DOHH2 (cell line): ENCODE results near the gene SLC34A3.

ENCODE experiments used
- H3F3A ChIP-seq: fragments of 200-600 bp; sonication (generic), shearing (Covaris generic); 2 replicates; pipeline ENCODE4 v1.6.0; 2016; ENCODE audit warnings: antibody characterized with exemption, mild to moderate bottlenecking; ENCODE audit not compliant: control insufficient read depth, insufficient read depth
- H3K27ac ChIP-seq: fragments of 200-600 bp; sonication (generic); 2 replicates; pipeline ENCODE4 v1.5.1; 2014; ENCODE audit warnings: low read depth, mild to moderate bottlenecking, low read length, moderate library complexity
- H3K27me3 ChIP-seq: fragments of 200-600 bp; sonication (generic); 2 replicates; pipeline ENCODE4 v1.6.1; 2014; ENCODE audit warnings: mild to moderate bottlenecking, low read length, mixed read lengths; ENCODE audit not compliant: control insufficient read depth
- H3K36me3 ChIP-seq: fragments of 200-600 bp; sonication (generic); 2 replicates; pipeline ENCODE4 v1.6.1; 2014; ENCODE audit warnings: mild to moderate bottlenecking, low read length, moderate library complexity, mixed read lengths; ENCODE audit not compliant: control insufficient read depth
- H3K4me1 ChIP-seq: fragments of 200-600 bp; sonication (generic); 2 replicates; pipeline ENCODE4 v1.6.1; 2014; ENCODE audit warnings: mild to moderate bottlenecking, low read length, mixed read lengths; ENCODE audit not compliant: control insufficient read depth
- H3K4me2 ChIP-seq: fragments of 200-600 bp; sonication (generic); 2 replicates; pipeline ENCODE4 v1.6.0; 2014; ENCODE audit warnings: mild to moderate bottlenecking, low read length, moderate library complexity
- H3K4me3 ChIP-seq: fragments of 200-600 bp; sonication (generic); 2 replicates; pipeline ENCODE4 v1.5.1; 2014; ENCODE audit warnings: mild to moderate bottlenecking, low read length, mixed read lengths
- H3K79me2 ChIP-seq: fragments of 200-600 bp; sonication (generic); 2 replicates; pipeline ENCODE4 v1.6.1; 2014; ENCODE audit warnings: mild to moderate bottlenecking, low read length, mixed read lengths; ENCODE audit not compliant: control insufficient read depth
- H3K9me2 ChIP-seq: fragments of 200-600 bp; sonication (generic); replicated peaks from 2 replicates; pipeline ENCODE4 v1.6.1; 2014; ENCODE audit warnings: mild to moderate bottlenecking, low read length, mixed read lengths; ENCODE audit not compliant: control insufficient read depth
- H3K9me3 ChIP-seq: fragments of 200-600 bp; sonication (generic); 2 replicates; pipeline ENCODE4 v1.6.1; 2014; ENCODE audit warnings: antibody characterized with exemption, low read length, mixed read lengths; ENCODE audit not compliant: control insufficient read depth, insufficient read depth
- H4K20me1 ChIP-seq: fragments of 200-600 bp; sonication (generic); 2 replicates; pipeline ENCODE4 v1.6.0; 2014; ENCODE audit warnings: low read depth, mild to moderate bottlenecking, antibody characterized with exemption, low read length, moderate library complexity; ENCODE audit not compliant: control insufficient read depth, insufficient read depth
- CTCF ChIP-seq: fragments of 200-600 bp; sonication (generic); IDR thresholded peaks from one replicate; pipeline ENCODE4 v1.5.1; 2014; ENCODE audit warnings: antibody characterized with exemption, mild to moderate bottlenecking, low read depth, low read length; ENCODE audit not compliant: poor library complexity, severe bottlenecking
- EZH2phosphoT487 ChIP-seq: fragments of 200-600 bp; sonication (generic); IDR thresholded peaks from 2 replicates; pipeline ENCODE4 v1.6.1; 2017; ENCODE audit warnings: borderline replicate concordance, mild to moderate bottlenecking, antibody characterized with exemption, low read length, moderate library complexity, mixed read lengths

The SLC34A3 gene

GRCh38 chr9:137266585-137267453 lies 36.1 kb downstream of the SLC34A3 start:
- no peaks in the 10 kb centered on the region for H3K27me3 ChIP-seq
- H4K20me1 ChIP-seq = no peaks in the 10 kb centered on the region
- H3K9me3 ChIP-seq = no peaks in the 10 kb centered on the region
- peaks cover 61% of the 10 kb centered on the region for H3K4me1 ChIP-seq
- peak overlapping the region; percentile 98 for H3K4me2 ChIP-seq
- H3K9me2 ChIP-seq = no peaks in the 10 kb centered on the region
- H3F3A ChIP-seq = peaks cover 25% of the 10 kb centered on the region
- TF ChIP-seq CTCF (no peak), EZH2phosphoT487 (no peak)
- peak overlapping the region; percentile 75 for H3K4me3 ChIP-seq
- H3K79me2 ChIP-seq = peaks cover 47% of the 10 kb centered on the region
- H3K27ac ChIP-seq = peak overlapping the region; percentile 84
- peaks cover 72% of the 10 kb centered on the region for H3K36me3 ChIP-seq

- peak overlapping the region; percentile 75 for H3K4me3 ChIP-seq
- H3K9me2 ChIP-seq = no peaks in the 10 kb centered on the region
- peak overlapping the region; percentile 84 for H3K27ac ChIP-seq
- H3K36me3 ChIP-seq = peaks cover 79% of the 10 kb centered on the region
- TF ChIP-seq EZH2phosphoT487 = no peak
- no peak for TF ChIP-seq CTCF
- H3K27me3 ChIP-seq = no peaks in the 10 kb centered on the region
- no peaks in the 10 kb centered on the region for H4K20me1 ChIP-seq
- peaks cover 67% of the 10 kb centered on the region for H3K4me1 ChIP-seq
- no peaks in the 10 kb centered on the region for H3K9me3 ChIP-seq
- H3K4me2 ChIP-seq = peak overlapping the region; percentile 98
- H3K79me2 ChIP-seq = peaks cover 49% of the 10 kb centered on the region
- H3F3A ChIP-seq = peaks cover 25% of the 10 kb centered on the region
These were observed 37.2 kb downstream of the SLC34A3 start for GRCh38 chr9:137267933-137268355.

- peak overlapping the region; percentile 98 for H3K4me2 ChIP-seq
- H3K9me3 ChIP-seq = no peaks in the 10 kb centered on the region
- H4K20me1 ChIP-seq = no peaks in the 10 kb centered on the region
- TF ChIP-seq CTCF (no peak), EZH2phosphoT487 (no peak)
- peaks cover 74% of the 10 kb centered on the region for H3K4me1 ChIP-seq
- peak overlapping the region; percentile 75 for H3K4me3 ChIP-seq
- H3K27ac ChIP-seq = peak overlapping the region; percentile 84
- H3K27me3 ChIP-seq = no peaks in the 10 kb centered on the region
- H3K79me2 ChIP-seq = peaks cover 52% of the 10 kb centered on the region
- peaks cover 83% of the 10 kb centered on the region for H3K36me3 ChIP-seq
- no peaks in the 10 kb centered on the region for H3K9me2 ChIP-seq
- H3F3A ChIP-seq = peaks cover 25% of the 10 kb centered on the region
These were observed 38.0 kb downstream of the SLC34A3 start for GRCh38 chr9:137268538-137269201.
